Measurements from ENCODE around the gene TSPAN9. TPM values are rescaled to one million over a fixed set of nuclear protein-coding genes. Genes with fewer than 3 reads are reported as not detected.

Gene TSPAN9
- total RNA-seq, 1 donor from 2014 or later, result 23.8 TPM

- Mint-ChIP-seq H3K36me3 (ENCODE audit: low read depth) (no peaks in the 10 kb centered on the region), H3K27me3 (ENCODE audit: low read depth) (no peaks in the 10 kb centered on the region), H3K4me1 (peaks cover 34% of the 10 kb centered on the region), H3K9me3 (no peaks in the 10 kb centered on the region), H3K4me3 (no peak overlapping the region), H3K27ac (ENCODE audit: unreplicated experiment) (no peak overlapping the region)
- no peak for DNase-seq (ENCODE audit: low read depth, low spot score)
- TF ChIP-seq CTCF (conservative IDR thresholded peaks at IDR 0.05), result no peak
Observed at GRCh38 chr12:3167636-3168035, 90.5 kb downstream of the TSPAN9 start.

- H3K27ac Mint-ChIP-seq (ENCODE audit: unreplicated experiment), result peak overlapping the region; percentile 22
Observed at GRCh38 chr12:3168223-3169221, 91.3 kb downstream of the TSPAN9 start.

GRCh38 chr12:3170423-3171194 lies 93.4 kb downstream of the TSPAN9 start:
- Mint-ChIP-seq H3K9me3 (no peaks in the 10 kb centered on the region), H3K27ac (ENCODE audit: unreplicated experiment) (no peak overlapping the region), H3K4me3 (no peak overlapping the region), H3K36me3 (ENCODE audit: low read depth) (no peaks in the 10 kb centered on the region), H3K27me3 (ENCODE audit: low read depth) (no peaks in the 10 kb centered on the region), H3K4me1 (peaks cover 23% of the 10 kb centered on the region)
- no peak for DNase-seq (ENCODE audit: low read depth, low spot score)
- no peak for TF ChIP-seq CTCF (conservative IDR thresholded peaks at IDR 0.05)

More at GRCh38 chr12:3168223-3169221, 91.3 kb downstream of the TSPAN9 start:
- Mint-ChIP-seq H3K4me3 (no peak overlapping the region), H3K9me3 (no peaks in the 10 kb centered on the region), H3K36me3 (ENCODE audit: low read depth) (no peaks in the 10 kb centered on the region), H3K27me3 (ENCODE audit: low read depth) (no peaks in the 10 kb centered on the region), H3K4me1 (peaks cover 34% of the 10 kb centered on the region)
- no peak for DNase-seq (ENCODE audit: low read depth, low spot score)
- TF ChIP-seq CTCF (conservative IDR thresholded peaks at IDR 0.05), result no peak

- Mint-ChIP-seq H3K4me1 (peaks cover 19% of the 10 kb centered on the region), H3K27me3 (ENCODE audit: low read depth) (no peaks in the 10 kb centered on the region), H3K27ac (ENCODE audit: unreplicated experiment) (no peak overlapping the region), H3K36me3 (ENCODE audit: low read depth) (no peaks in the 10 kb centered on the region), H3K9me3 (no peaks in the 10 kb centered on the region), H3K4me3 (no peak overlapping the region)
- DNase-seq (ENCODE audit: low read depth, low spot score), result no peak
- TF ChIP-seq CTCF (conservative IDR thresholded peaks at IDR 0.05), result no peak
Observed at GRCh38 chr12:3171195-3171591, 94.0 kb downstream of the TSPAN9 start.

- TF ChIP-seq CTCF (conservative IDR thresholded peaks at IDR 0.05), result no peak
- Mint-ChIP-seq H3K4me3 (no peak overlapping the region), H3K27ac (ENCODE audit: unreplicated experiment) (no peak overlapping the region), H3K36me3 (ENCODE audit: low read depth) (no peaks in the 10 kb centered on the region), H3K27me3 (ENCODE audit: low read depth) (no peaks in the 10 kb centered on the region), H3K9me3 (no peaks in the 10 kb centered on the region), H3K4me1 (peaks cover 16% of the 10 kb centered on the region)
- DNase-seq (ENCODE audit: low read depth, low spot score), result no peak
Observed at GRCh38 chr12:3172124-3173007, 95.2 kb downstream of the TSPAN9 start.

All from neural crest cell (in vitro differentiated cells).